Esophagus (tissue), 2 donors: ENCODE data around the gene DPEP2NB. TPM values are rescaled to one million over a fixed set of nuclear protein-coding genes. Genes with fewer than 3 reads are reported as not detected.
A peak's percentile ranks its signal among the peaks of the same experiment; 100 is the strongest.
"Not testable (repeated sequence)": the region's sequence is repeated elsewhere in the genome, so short reads cannot be mapped to it uniquely, and the experiment has no call there.

Experiments
- H3K27ac ChIP-seq, 2 donors: one replicate each; pipeline ENCODE4 v1.5.1; 2013; ENCODE audit warnings: low read depth in 2 of 2, mild to moderate bottlenecking in 2 of 2, inconsistent platforms in 1 of 2, low read length in 1 of 2, moderate library complexity in 1 of 2
- H3K27me3 ChIP-seq, 2 donors: one replicate each; pipeline ENCODE4 v1.6.1; 2013; ENCODE audit warnings: low read length in 2 of 2, control low read depth in 1 of 2, mild to moderate bottlenecking in 1 of 2; ENCODE audit not compliant: insufficient read depth in 2 of 2, control insufficient read depth in 1 of 2
- H3K36me3 ChIP-seq, 2 donors: one replicate each; pipeline ENCODE4 v1.6.1; 2013; ENCODE audit warnings: low read length in 1 of 2; ENCODE audit not compliant: control insufficient read depth in 2 of 2, insufficient read depth in 2 of 2
- H3K4me1 ChIP-seq, 2 donors: one replicate each; pipeline ENCODE4 v1.6.1; 2013; ENCODE audit warnings: low read length in 1 of 2; ENCODE audit not compliant: control insufficient read depth in 2 of 2, insufficient read depth in 2 of 2
- H3K4me3 ChIP-seq, 2 donors: one replicate each; pipeline ENCODE4 v1.5.1; 2013; ENCODE audit warnings: low read length in 2 of 2, mild to moderate bottlenecking in 2 of 2, low read depth in 1 of 2, moderate library complexity in 1 of 2
- H3K9me3 ChIP-seq, 2 donors: one replicate each; pipeline ENCODE4 v1.6.1; 2013; ENCODE audit warnings: mild to moderate bottlenecking in 2 of 2, low read depth in 1 of 2, low read length in 1 of 2, moderate library complexity in 1 of 2; ENCODE audit not compliant: control insufficient read depth in 2 of 2, insufficient read depth in 1 of 2
- WGBS, 2 donors: extraction: QIAGEN DNeasy Blood & Tissue Kit; methylation state at CpG; one replicate each; pipeline ENCODE4 v1.1.7; 2013; 5-methylcytosine and 5-hydroxymethylcytosine counted together
- polyA plus RNA-seq, 2 donors: library from polyadenylated mRNA; stranded (reverse); fragments of 200-250 nt; gene quantifications; one replicate each; pipeline ENCODE4 v1.2.3, GENCODE V29; 2013
- donor health status: healthy with polysubstance abuse.
- donor health status: Bipolar disorder and iron deficiency.

DPEP2NB gene
- polyA plus RNA-seq, 2 donors = 0.04 TPM; not detected in 1

DNA sequence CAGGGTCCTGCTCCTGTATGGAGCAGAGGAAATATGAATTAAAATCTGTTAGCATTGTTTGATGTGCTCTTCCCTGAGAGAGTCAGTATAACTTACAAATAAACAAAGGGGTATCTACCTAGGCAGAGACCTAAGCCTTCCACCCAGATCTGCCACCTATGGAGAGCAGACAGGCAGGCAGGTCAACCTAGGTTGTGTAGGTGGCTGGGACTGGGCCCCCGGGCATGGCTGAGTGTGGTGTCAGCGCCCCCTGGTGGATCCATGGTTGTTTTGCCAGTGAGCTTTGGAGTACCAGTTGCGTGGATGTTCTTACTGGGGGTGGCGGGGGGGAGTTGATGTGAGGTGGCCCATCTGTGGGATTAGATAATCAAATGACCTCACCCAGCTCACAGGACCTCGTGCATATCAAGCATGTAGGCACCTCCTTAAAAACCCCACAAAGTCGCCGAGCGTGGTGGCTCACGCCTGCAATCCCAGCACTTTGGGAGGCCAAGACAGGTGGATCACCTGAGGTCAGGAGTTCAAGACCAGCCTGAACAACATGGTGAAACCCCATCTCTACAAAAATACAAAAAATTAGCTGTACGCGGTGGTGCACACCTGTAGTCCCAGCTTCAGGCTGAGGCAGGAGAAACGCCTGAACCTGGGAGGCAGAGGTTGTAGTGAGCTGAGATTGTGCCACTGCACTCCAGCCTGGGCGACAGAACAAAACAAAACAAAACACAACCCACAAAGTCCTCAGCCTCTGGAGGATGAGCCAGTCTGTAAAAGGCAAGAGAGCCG, 25.0 kb upstream of the DPEP2NB start:
- Histone ChIP-seq H3K9me3 (no peaks in the 10 kb centered on the region), H3K4me1 (no peaks in the 10 kb centered on the region), H3K27me3 (no peaks in the 10 kb centered on the region), H3K4me3 (no peak overlapping the region), H3K27ac (no peak overlapping the region), H3K36me3 (no peaks in the 10 kb centered on the region)
- 64 to 67% methylated on average over 14 of the region's 14 CpGs for WGBS, 2 donors

DNA sequence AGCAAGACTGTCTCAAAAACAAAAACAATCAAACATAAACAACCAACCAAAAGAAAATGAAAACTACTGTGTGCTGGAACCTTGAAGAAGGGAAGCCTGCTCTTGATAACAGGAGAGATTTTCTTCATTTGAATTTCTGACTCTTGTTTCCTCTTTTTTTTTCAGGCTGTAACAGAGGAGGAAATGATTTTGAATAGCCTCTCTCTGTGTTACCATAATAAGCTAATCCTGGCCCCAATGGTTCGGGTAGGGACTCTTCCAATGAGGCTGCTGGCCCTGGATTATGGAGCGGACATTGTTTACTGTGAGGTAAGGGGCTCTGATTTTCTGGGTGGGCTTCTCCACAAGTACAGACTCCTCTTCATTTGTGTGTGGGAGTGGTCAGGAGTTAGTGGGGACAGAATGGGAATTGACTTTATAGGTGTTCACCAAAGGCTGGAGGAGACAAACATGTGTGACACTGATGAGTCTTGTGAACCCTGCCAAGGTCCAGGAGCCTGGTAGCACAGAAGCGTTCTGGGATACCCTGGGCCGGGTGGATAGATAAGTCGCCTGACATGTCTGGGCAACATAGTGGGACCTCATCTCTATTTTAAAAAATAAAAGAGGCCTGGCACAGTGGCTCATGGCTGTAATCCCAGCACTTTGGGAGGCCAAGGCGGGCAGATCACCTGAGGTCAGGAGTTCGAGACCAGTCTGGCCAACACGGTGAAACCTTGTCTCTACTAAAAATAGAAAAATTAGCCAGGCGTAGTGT, 22.3 kb upstream of the DPEP2NB start:
- Histone ChIP-seq H3K9me3 (no peaks in the 10 kb centered on the region), H3K4me1 (no peaks in the 10 kb centered on the region), H3K4me3 (no peak overlapping the region), H3K27me3 (no peaks in the 10 kb centered on the region), H3K27ac (no peak overlapping the region), H3K36me3 (no peaks in the 10 kb centered on the region)
- 86 to 89% methylated on average over 9 of the region's 9 CpGs for WGBS, 2 donors

DNA sequence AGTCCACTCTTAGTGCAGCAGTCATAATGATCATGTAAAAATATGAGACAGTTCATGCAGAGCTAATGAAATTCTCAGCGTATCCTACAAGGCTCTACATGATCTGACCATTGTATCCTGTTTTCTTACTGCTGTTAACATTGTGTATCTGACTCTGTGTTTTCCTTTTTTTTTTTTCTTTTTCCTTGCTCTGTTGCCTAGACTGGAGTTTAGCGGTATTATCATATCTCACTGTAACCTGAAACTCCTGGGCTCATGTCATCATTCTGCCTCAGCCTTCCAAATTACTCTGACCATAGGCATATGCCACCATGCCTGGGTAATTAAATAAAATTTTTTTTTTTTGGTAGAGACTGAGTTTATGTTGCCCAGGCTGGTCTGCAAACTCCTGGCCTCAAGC, 19.5 kb upstream of the DPEP2NB start:
- Histone ChIP-seq H3K36me3 (no peaks in the 10 kb centered on the region), H3K27ac (no peak overlapping the region), H3K9me3 (no peaks in the 10 kb centered on the region), H3K4me3 (no peak overlapping the region), H3K4me1 (peaks cover 0 to 4% of the 10 kb centered on the region in 2 donors), H3K27me3 (no peaks in the 10 kb centered on the region)
- 87% methylated on average over 2 of the region's 2 CpGs for WGBS, 2 donors

DNA sequence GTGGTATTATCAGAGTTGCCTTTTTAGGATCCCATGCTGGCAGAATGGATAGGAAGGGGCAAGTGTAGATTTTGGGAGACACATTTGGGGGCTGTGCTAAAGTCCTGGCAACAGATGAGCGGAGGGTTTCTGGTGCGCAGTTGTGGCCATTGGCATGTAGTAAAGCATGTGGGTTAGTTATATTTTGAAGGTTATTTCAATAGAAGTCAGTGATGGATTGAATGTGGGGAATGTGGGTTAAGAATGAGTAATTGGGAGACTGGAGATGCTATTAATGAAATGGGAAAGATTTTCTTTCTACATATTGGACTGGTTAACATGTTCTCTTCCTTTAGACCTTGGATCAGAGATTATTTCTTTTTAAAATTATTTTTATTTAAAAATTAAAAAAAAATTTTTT, 17.4 kb upstream of the DPEP2NB start:
- H3K27me3 ChIP-seq = no peaks in the 10 kb centered on the region
- 97 to 98% methylated on average over 2 of the region's 2 CpGs for WGBS, 2 donors
- H3K4me1 ChIP-seq = peaks cover 0 to 4% of the 10 kb centered on the region in 2 donors
- H3K36me3 ChIP-seq = no peaks in the 10 kb centered on the region
- H3K9me3 ChIP-seq = no peaks in the 10 kb centered on the region
- no peak overlapping the region for H3K27ac ChIP-seq
- H3K4me3 ChIP-seq = no peak overlapping the region

DNA sequence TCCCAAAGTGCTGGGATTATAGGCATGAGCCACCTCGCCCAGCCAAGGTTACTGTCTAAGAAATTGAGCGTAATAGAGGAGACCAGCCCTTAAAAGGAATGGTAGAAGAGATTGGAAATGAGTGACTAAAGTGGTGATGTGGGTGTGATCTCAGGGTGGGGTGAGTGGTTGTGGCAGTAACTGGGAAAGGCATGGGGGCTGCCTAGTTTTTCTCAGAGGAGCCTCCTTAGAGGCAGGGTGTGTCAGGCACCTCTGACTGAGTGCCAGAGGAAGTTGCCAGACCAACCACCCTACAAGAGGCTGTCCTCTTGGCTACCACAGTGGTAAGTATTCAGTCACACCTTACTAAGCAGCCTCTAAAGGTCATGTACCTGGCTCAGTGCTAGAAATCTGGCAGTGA, 16.2 kb upstream of the DPEP2NB start:
- Histone ChIP-seq H3K4me1 (peaks cover 0 to 4% of the 10 kb centered on the region in 2 donors), H3K27me3 (no peaks in the 10 kb centered on the region), H3K27ac (peak overlapping the region; percentile 42 to 86), H3K9me3 (no peaks in the 10 kb centered on the region), H3K4me3 (no peak overlapping the region), H3K36me3 (no peaks in the 10 kb centered on the region)
- 68 to 74% methylated on average over 2 of the region's 2 CpGs for WGBS, 2 donors

DNA sequence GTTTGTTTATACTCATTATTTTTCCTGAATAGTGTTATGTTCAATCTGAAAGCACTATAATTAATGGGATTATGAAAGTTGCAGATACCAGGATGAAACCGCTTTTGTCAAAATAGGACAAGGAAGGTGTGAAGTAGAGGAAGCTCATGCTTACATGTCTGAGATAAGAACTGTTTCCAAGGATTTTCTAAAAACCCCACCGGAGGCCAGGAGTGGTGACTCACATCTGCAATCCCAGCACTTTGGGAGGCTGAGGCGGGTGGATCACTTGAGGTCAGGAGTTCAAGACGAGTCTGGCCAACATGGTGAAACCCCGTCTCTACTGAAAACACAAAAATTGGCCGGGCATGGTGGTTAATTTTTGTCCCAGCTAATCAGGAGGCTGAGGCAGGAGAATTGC, 14.4 kb upstream of the DPEP2NB start:
- H3K27ac ChIP-seq, H3K4me3 ChIP-seq, H3K4me1 ChIP-seq, H3K27me3 ChIP-seq, H3K9me3 ChIP-seq, H3K36me3 ChIP-seq: not testable (repeated sequence)
- WGBS, 2 donors = 56 to 67% methylated on average over 6 of the region's 6 CpGs

DNA sequence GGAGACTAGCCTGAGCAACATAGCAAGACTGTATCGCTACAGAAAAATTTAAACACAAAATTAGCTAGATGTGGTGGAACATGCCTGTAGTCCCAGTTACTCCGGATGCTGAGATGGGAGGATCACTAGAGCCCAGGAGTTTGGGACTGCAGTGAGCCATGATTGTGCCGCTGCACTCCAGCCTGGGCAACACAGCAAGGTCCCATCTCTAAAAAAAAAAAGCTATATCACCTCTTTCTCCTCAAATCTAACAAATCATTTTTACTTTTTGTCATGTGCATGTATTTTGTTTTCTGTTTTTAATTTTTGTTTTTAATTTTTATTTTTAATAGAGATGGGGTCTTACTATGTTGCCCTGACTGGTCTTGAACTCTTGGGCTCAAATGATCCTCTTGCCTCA, 13.3 kb upstream of the DPEP2NB start:
- H3K27me3 ChIP-seq = no peaks in the 10 kb centered on the region
- peaks cover 0 to 4% of the 10 kb centered on the region in 2 donors for H3K4me1 ChIP-seq
- no peak overlapping the region for H3K4me3 ChIP-seq
- no peaks in the 10 kb centered on the region for H3K9me3 ChIP-seq
- H3K27ac ChIP-seq = no peak overlapping the region
- 93 to 97% methylated on average over 3 of the region's 3 CpGs for WGBS, 2 donors
- no peaks in the 10 kb centered on the region for H3K36me3 ChIP-seq

DNA sequence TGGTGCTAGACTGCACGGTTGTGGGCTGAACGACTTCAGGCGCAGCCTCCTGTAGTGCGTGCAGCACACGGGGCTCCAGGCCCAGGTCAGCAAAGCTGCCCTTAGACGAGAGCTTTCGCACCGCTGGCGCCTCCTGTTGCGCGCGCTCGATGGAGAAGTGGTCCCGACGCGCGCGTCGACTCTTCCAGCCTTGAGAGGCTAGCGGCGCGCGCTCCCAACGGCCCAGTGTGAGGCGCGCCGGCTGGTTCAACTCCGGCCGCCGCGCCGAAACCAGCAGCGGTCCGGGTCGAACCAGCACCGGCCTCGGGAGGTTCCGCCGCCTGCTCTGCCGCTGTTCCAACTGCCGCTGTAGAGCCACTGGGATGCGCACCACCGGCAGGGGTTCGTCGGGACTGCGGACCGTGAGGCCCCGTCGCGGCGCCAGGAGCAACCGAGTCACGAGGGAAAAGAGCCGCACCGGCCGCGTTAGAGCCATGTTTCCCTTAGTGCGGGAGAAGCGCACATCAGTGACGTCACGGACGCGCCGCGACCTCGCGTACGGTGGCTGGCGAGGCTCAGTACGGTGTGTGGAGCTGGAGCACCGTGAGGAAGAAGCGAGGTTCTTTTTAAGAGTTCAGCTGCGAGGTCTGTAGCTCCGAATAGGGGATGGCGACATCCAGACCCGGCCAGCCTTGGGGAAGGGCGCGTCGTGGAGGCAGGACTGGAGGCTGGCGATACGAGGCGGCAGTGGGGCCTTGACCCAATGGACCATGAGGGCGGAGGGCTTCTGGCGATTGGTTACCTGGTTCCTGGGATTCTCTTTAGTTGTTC, 7.2 kb upstream of the DPEP2NB start, which contains the start of the genes DDX28 and DUS2:
Gene DDX28 (minus strand): TSS at position 505 of the 810 bp plus-strand sequence. CDS start 30 bp downstream, at position 475.
Gene DUS2 (plus strand): TSS at position 557 of the 810 bp plus-strand sequence. CDS start 14,740 bp downstream, outside the sequence.
- Histone ChIP-seq H3K27ac (peak within 1 kb of the TSS; percentile 72 to 94), H3K36me3 (peaks cover 0 to 3% of the 10 kb centered on the region in 2 donors), H3K27me3 (no peaks in the 10 kb centered on the region), H3K9me3 (no peaks in the 10 kb centered on the region), H3K4me3 (peak within 1 kb of the TSS; percentile 75 to 99), H3K4me1 (peaks cover 8 to 11% of the 10 kb centered on the region in 2 donors)
- 0% methylated on average over 79 to 84 of the region's 84 CpGs for WGBS, 2 donors

DNA sequence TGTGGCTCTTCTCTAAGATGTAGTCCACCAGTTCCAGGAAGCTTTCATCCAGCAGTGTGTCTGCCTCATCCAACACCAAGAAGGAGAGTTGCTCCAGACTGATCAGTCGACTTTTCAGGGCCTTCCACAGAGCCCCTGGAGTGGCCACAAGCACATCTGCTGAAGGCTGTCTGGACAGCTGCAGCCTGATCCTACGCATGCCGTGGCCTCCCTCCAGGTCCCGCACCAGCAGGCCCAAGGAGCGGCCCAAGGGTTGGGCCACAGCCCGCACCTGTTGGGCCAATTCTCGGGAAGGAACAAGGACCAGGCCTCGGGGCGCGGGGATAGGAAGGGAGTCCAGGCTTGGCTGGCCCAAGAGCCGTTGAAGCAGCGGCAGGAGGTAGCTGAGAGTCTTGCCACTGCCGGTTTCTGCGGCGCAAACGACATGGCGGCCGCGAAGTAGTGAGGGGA, 6.6 kb upstream of the DPEP2NB start:
- WGBS, 2 donors = 7 to 8% methylated on average over 19 of the region's 19 CpGs
- no peaks in the 10 kb centered on the region for H3K9me3 ChIP-seq

More for the DNA sequence above, 6.6 kb upstream of the DPEP2NB start:
- Histone ChIP-seq H3K27ac (peak overlapping the region; percentile 72 to 94), H3K27me3 (no peaks in the 10 kb centered on the region), H3K36me3 (peaks cover 0 to 3% of the 10 kb centered on the region in 2 donors), H3K4me3 (peak overlapping the region; percentile 75 to 99), H3K4me1 (peaks cover 8 to 11% of the 10 kb centered on the region in 2 donors)
